ENCODE data around the gene CYGB.

- TF ChIP-seq CTCF (IDR thresholded peaks at IDR 0.05) (no peak), POLR2A (IDR thresholded peaks at IDR 0.05) (no peak), POLR2AphosphoS5 (IDR thresholded peaks at IDR 0.05) (no peak)
These were observed 11.1 kb upstream of the CYGB start for GRCh38 chr17:76548378-76549214.
